HepG2 (cell line): ENCODE measurements around the gene PPP1R14D. TPM values are rescaled to one million over a fixed set of nuclear protein-coding genes. Genes with fewer than 3 reads are reported as not detected.

Experiments used
- ATF1 ChIP-seq: IDR thresholded peaks from 2 replicates; pipeline ENCODE4 v1.6.1; 2016; ENCODE audit warnings: mild to moderate bottlenecking, control low read depth
- ATRX ChIP-seq: sonication (generic); formaldehyde crosslinking; IDR thresholded peaks from 2 replicates; pipeline ENCODE4 v1.4.0; 2020; ENCODE audit warnings: missing genetic modification reagents, borderline replicate concordance
- MEIS1 ChIP-seq: sonication (generic); formaldehyde crosslinking; IDR thresholded peaks from 2 replicates; pipeline ENCODE4 v1.9.0; 2021; ENCODE audit warnings: mild to moderate bottlenecking, missing genetic modification reagents, moderate library complexity, borderline replicate concordance
- NR2F2 ChIP-seq: IDR thresholded peaks from 2 replicates; pipeline ENCODE4 v1.6.1; 2012; ENCODE audit warnings: low read depth, inconsistent platforms, borderline replicate concordance
- PAXIP1 ChIP-seq: sonication (generic); formaldehyde crosslinking; conservative IDR thresholded peaks from 2 replicates; pipeline ENCODE4 v1.4.0; 2020; ENCODE audit warnings: mild to moderate bottlenecking, missing genetic modification reagents, moderate library complexity
- SMAD1 ChIP-seq: sonication (generic); formaldehyde crosslinking; IDR thresholded peaks from 2 replicates; pipeline ENCODE4 v1.4.0; 2020; ENCODE audit warnings: missing genetic modification reagents, low read depth, mild to moderate bottlenecking, borderline replicate concordance
- TFDP2 ChIP-seq: sonication (generic); formaldehyde crosslinking; IDR thresholded peaks from 2 replicates; pipeline ENCODE4 v1.4.0; 2020; ENCODE audit warnings: missing genetic modification reagents
- ZNF33A ChIP-seq: sonication (generic); formaldehyde crosslinking; IDR thresholded peaks from 2 replicates; pipeline ENCODE4 v1.5.1; 2020; ENCODE audit warnings: missing genetic modification reagents, mild to moderate bottlenecking, moderate library complexity, borderline replicate concordance
- ZNF772 ChIP-seq: sonication (generic); formaldehyde crosslinking; IDR thresholded peaks from 2 replicates; pipeline ENCODE4 v1.5.0; 2020; ENCODE audit warnings: mild to moderate bottlenecking, missing genetic modification reagents
- polyA plus RNA-seq, 8 experiments: library from polyadenylated mRNA; depleted of rRNA in 3 of 8; stranded (reverse) in 7 of 8; unstranded in 1 of 8; fragments of >200 nt; fragmentation: Illumina TruSeq in 4 of 8; extraction: Trizol in 4 of 8; gene quantifications; 2 replicates each; pipeline versions ENCODE4 v1.2.1 to v1.2.3, GENCODE V29; 2011 to 2016; ENCODE audit warnings: low read depth in 4 of 8, missing spikeins in 1 of 8, mixed read lengths in 1 of 8; ENCODE audit not compliant: insufficient read depth in 1 of 8
- total RNA-seq, 5 experiments: library from RNA; depleted of rRNA; stranded (reverse); fragments of >200 nt; fragmentation: Illumina TruSeq; extraction: Trizol; gene quantifications; 2 replicates each; pipeline ENCODE4 v1.2.3, GENCODE V29; 2016; ENCODE audit warnings: low read depth in 1 of 5
- TF ChIP-seq, protein P1 (sequence below): IDR thresholded peaks from 2 replicates; pipeline ENCODE4 v1.6.1; 2016
- TF ChIP-seq, protein P2 (sequence below): IDR thresholded peaks from 2 replicates; pipeline ENCODE4 v1.6.1; 2016; ENCODE audit warnings: low read depth, control low read depth
- TF ChIP-seq, protein P3 (sequence below): sonication (generic); formaldehyde crosslinking; IDR thresholded peaks from 2 replicates; pipeline ENCODE4 v1.4.0; 2020; ENCODE audit warnings: missing genetic modification reagents, borderline replicate concordance

Gene PPP1R14D
- total and polyA plus RNA-seq, 2 of the 13 experiments (the other 11 are each of a cell fraction or from before 2014, with no cell fraction given): 0.53 to 0.55 TPM

DNA sequence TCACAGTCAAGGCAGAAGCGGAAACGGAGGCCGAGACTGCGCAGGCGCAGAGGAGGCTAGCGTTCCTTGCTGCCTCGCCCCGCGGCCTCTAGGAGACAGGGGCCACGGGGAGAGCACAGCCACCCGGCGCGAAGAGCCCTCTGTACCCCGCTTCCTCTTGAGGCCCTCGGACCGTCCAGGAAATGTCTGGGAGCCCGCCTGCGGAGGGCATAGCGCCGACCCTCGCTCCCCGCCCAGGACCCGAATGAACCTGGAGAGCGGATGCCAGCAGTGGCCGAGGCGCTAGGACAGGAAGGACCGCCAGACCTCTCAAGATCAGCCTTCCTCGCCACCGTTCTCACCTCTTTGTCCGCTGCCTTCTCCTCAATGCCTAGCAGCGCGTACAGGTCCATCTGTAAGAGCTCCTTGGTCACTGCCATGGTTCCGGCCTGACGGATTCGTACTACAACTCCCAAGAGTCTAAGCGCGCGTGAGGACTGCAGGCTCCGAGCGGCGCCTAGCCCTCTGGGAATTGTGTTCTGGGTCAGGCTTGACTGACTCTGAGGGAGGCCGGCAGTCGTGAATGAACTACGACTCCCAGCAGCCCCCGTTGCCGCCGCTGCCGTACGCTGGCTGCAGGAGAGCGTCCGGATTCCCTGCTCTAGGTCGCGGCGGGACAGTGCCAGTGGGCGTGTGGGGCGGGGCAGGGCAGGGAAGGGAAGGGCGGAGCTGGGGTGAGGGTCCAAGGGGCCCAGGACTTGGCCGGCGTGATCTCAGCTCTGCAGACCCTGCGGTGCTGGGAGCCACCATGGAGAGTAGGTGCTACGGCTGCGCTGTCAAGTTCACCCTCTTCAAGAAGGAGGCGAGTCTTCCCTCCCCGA is 21.2 kb downstream of the PPP1R14D start, which contains the start of the genes DNAJC17 and ZFYVE19 (continued):
- TF ChIP-seq MEIS1 (CRISPR knock-in tag): no peak; the same call in 1 of the 2 replicates
- TF ChIP-seq, protein P1, sequence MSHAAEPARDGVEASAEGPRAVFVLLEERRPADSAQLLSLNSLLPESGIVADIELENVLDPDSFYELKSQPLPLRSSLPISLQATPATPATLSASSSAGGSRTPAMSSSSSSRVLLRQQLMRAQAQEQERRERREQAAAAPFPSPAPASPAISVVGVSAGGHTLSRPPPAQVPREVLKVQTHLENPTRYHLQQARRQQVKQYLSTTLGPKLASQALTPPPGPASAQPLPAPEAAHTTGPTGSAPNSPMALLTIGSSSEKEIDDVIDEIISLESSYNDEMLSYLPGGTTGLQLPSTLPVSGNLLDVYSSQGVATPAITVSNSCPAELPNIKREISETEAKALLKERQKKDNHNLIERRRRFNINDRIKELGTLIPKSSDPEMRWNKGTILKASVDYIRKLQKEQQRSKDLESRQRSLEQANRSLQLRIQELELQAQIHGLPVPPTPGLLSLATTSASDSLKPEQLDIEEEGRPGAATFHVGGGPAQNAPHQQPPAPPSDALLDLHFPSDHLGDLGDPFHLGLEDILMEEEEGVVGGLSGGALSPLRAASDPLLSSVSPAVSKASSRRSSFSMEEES (CRISPR knock-in tag): peak; percentile 29; the same call in 1 of the 2 replicates
- TF ChIP-seq, protein P2, sequence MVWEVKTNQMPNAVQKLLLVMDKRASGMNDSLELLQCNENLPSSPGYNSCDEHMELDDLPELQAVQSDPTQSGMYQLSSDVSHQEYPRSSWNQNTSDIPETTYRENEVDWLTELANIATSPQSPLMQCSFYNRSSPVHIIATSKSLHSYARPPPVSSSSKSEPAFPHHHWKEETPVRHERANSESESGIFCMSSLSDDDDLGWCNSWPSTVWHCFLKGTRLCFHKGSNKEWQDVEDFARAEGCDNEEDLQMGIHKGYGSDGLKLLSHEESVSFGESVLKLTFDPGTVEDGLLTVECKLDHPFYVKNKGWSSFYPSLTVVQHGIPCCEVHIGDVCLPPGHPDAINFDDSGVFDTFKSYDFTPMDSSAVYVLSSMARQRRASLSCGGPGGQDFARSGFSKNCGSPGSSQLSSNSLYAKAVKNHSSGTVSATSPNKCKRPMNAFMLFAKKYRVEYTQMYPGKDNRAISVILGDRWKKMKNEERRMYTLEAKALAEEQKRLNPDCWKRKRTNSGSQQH: no peak; the same call in 1 of the 2 replicates
- no peak for TF ChIP-seq NR2F2
- TF ChIP-seq, protein P3, sequence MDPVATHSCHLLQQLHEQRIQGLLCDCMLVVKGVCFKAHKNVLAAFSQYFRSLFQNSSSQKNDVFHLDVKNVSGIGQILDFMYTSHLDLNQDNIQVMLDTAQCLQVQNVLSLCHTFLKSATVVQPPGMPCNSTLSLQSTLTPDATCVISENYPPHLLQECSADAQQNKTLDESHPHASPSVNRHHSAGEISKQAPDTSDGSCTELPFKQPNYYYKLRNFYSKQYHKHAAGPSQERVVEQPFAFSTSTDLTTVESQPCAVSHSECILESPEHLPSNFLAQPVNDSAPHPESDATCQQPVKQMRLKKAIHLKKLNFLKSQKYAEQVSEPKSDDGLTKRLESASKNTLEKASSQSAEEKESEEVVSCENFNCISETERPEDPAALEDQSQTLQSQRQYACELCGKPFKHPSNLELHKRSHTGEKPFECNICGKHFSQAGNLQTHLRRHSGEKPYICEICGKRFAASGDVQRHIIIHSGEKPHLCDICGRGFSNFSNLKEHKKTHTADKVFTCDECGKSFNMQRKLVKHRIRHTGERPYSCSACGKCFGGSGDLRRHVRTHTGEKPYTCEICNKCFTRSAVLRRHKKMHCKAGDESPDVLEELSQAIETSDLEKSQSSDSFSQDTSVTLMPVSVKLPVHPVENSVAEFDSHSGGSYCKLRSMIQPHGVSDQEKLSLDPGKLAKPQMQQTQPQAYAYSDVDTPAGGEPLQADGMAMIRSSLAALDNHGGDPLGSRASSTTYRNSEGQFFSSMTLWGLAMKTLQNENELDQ (CRISPR knock-in tag): no peak
- peak; percentile 65 for TF ChIP-seq TFDP2 (CRISPR knock-in tag)
- TF ChIP-seq ATF1: peak; percentile 86
- TF ChIP-seq ZNF772 (CRISPR knock-in tag): no peak; the same call in 1 of the 2 replicates
- peak; percentile 68 for TF ChIP-seq PAXIP1 (CRISPR knock-in tag)
- TF ChIP-seq ZNF33A: no peak
- no peak for TF ChIP-seq SMAD1 (CRISPR knock-in tag)
- TF ChIP-seq ATRX (CRISPR knock-in tag): no peak
